ENCODE measurements around the gene ALCAM.

ALCAM gene

DNA sequence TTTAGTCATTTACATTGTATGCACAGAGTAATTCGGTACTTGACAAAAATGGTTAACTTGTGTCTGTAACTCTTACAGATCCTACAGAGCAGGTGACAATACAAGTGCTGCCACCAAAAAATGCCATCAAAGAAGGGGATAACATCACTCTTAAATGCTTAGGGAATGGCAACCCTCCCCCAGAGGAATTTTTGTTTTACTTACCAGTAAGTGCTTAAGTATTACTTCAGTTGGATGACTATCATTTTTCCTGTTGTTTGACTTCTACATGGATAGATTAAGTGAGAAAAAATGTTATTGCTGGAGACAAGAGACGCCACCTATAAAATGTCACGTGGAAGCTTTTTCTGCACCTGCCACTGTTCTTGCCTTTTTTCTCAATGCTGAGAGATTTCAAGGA, 173.2 kb downstream of the ALCAM start:
- TF ChIP-seq CTCF (IDR thresholded peaks at IDR 0.05) = no peak

- TF ChIP-seq CTCF (IDR thresholded peaks at IDR 0.05) = no peak
Observed at GRCh38 chr3:105542282-105543019, 175.7 kb downstream of the ALCAM start.

DNA sequence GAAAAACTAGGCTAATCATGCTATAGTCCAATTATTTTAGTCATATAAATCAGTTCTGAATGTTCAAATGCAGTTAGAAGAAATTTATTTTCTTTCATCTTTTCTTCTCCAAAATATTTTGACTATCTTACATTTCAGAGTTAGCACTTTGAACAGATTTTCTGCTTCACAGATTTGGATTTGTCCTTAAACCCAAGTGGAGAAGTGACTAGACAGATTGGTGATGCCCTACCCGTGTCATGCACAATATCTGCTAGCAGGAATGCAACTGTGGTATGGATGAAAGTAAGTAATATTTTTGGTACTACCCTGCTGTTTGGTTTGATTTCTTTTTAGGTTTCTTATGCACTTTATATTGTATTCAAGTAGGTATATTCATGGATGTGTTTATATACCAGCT, 178.3 kb downstream of the ALCAM start:
- TF ChIP-seq CTCF (IDR thresholded peaks at IDR 0.05) = no peak

- TF ChIP-seq CTCF (IDR thresholded peaks at IDR 0.05) = no peak
Observed at GRCh38 chr3:105553851-105554250, 187.1 kb downstream of the ALCAM start.

- no peak for TF ChIP-seq CTCF (IDR thresholded peaks at IDR 0.05)
Observed at GRCh38 chr3:105555206-105555605, 188.5 kb downstream of the ALCAM start.

DNA sequence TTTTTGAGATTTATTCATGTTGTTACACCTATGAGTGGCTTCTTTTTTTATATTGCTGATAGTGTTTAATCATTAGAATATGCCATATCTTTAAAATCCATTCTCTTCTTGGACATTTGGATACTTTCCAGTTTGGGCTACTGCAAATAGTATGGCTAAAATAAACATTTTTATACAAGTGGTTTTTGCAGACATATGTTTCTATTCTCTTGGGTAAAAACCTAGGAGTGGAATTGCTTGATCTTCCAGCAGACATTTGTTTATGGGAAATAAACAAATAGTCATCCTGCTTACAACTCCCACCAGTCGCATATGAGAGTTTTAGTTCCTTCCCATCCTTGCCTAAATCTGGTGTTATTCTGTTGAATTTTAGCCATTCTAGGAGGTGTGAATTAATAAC, 193.1 kb downstream of the ALCAM start:
- no peak for TF ChIP-seq CTCF (IDR thresholded peaks at IDR 0.05)

DNA sequence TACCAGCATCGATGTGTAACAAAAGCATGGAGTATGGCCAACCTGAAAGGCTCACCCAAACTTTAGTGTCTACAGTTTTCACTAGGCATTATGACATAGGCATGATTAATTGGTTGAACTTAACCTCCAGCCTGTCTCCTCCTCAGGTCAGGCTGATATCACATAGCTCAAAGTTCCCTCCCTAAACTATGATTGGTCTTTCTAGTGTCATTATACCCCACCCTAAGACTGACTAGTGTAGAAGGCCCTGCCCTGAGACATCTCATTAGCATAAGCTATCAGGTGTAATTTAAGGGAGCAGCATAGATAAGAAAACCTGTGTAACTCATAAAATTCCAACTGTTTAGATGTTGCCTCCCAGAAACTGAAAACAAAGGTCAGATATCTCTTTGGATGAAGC, 195.2 kb downstream of the ALCAM start:
- no peak for TF ChIP-seq CTCF (IDR thresholded peaks at IDR 0.05)
